Lower leg skin (tissue), 4 donors: Measurements from ENCODE around the gene RAB3GAP2. TPM values are rescaled to one million over a fixed set of nuclear protein-coding genes. Genes with fewer than 3 reads are reported as not detected.

Source experiments
- DNase-seq, 2 donors: peaks; one replicate each; pipeline ENCODE4 v3.0.0-alpha.2; 2019; ENCODE audit warnings: low spot score in 2 of 2
- H3K4me3 ChIP-seq: fragments of 200-600 bp; sonication (generic); 2 replicates; pipeline ENCODE4 v1.5.1; 2017; ENCODE audit warnings: mild to moderate bottlenecking, low read depth; ENCODE audit not compliant: poor library complexity, severe bottlenecking
- POLR2A ChIP-seq, 2 donors: fragments of 450-650 bp; IDR thresholded peaks; one replicate each; pipeline ENCODE4 v1.6.1; 2016 to 2017; ENCODE audit warnings: antibody characterized with exemption in 2 of 2, mild to moderate bottlenecking in 1 of 2, moderate library complexity in 1 of 2
- WGBS, 2 donors: methylation state at CpG; one replicate each; pipeline ENCODE4 v1.1.5; 2018; 5-methylcytosine and 5-hydroxymethylcytosine counted together
- intact Hi-C: fragments of 100-400 bp; cut with DNase I; formaldehyde crosslinking; loops from one replicate; pipeline ENCODE4 v1.15.0; 2023; ENCODE audit warnings: low total_unique reads
- total RNA-seq, 4 donors: library from RNA; depleted of rRNA; stranded (reverse); fragments of >200 nt; gene quantifications; one replicate each; pipeline ENCODE4 v1.1.0, GENCODE V29; 2016
- TF ChIP-seq, protein P1 (sequence below), 3 donors: fragments of 450-650 bp; IDR thresholded peaks; one replicate each; pipeline ENCODE4 v1.5.1; 2016; ENCODE audit warnings: antibody characterized with exemption in 3 of 3, mild to moderate bottlenecking in 3 of 3, moderate library complexity in 2 of 3

Gene RAB3GAP2, protein sequence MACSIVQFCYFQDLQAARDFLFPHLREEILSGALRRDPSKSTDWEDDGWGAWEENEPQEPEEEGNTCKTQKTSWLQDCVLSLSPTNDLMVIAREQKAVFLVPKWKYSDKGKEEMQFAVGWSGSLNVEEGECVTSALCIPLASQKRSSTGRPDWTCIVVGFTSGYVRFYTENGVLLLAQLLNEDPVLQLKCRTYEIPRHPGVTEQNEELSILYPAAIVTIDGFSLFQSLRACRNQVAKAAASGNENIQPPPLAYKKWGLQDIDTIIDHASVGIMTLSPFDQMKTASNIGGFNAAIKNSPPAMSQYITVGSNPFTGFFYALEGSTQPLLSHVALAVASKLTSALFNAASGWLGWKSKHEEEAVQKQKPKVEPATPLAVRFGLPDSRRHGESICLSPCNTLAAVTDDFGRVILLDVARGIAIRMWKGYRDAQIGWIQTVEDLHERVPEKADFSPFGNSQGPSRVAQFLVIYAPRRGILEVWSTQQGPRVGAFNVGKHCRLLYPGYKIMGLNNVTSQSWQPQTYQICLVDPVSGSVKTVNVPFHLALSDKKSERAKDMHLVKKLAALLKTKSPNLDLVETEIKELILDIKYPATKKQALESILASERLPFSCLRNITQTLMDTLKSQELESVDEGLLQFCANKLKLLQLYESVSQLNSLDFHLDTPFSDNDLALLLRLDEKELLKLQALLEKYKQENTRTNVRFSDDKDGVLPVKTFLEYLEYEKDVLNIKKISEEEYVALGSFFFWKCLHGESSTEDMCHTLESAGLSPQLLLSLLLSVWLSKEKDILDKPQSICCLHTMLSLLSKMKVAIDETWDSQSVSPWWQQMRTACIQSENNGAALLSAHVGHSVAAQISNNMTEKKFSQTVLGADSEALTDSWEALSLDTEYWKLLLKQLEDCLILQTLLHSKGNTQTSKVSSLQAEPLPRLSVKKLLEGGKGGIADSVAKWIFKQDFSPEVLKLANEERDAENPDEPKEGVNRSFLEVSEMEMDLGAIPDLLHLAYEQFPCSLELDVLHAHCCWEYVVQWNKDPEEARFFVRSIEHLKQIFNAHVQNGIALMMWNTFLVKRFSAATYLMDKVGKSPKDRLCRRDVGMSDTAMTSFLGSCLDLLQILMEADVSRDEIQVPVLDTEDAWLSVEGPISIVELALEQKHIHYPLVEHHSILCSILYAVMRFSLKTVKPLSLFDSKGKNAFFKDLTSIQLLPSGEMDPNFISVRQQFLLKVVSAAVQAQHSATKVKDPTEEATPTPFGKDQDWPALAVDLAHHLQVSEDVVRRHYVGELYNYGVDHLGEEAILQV (N-terminal part only)
- total RNA-seq, result 10 to 100 TPM; 14.7 to 24.2 (median 19.9) TPM

DNA sequence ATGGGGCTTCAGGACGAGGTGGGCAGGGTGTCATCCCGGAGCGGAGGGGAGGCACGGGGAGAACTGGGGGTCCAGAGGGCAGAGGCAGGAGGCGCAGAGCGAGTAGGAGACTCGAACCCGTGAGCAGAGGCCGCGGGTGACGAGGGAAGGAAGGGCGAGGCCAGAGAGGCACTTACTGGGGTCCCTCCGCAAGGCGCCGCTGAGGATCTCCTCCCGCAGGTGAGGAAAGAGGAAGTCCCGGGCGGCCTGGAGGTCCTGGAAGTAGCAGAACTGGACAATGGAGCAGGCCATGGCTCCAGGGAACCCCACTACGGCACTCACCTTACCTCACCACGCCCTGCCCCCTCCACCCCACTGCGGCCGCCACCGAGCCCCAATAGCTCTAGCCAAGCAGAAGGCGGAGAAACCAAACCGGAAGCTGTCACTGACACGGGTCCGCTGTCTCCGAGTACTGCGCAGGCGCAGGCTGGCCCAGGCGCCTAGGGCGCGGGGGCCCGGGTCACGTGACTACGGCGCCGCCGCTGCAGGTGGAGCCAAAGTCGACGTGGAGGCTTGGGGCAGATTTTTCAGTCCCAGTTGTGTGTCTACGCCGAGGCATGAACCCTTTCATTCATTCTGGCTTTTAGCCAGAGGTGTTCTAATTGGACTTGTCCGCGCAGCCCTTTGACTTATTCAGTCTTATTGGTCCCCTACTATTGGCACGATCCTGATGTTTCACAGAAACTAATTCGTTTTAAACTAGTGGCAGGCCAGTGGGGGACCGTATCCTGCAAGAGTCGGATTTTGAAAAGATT is at the start of gene RAB3GAP2:
Gene RAB3GAP2, minus strand, starts transcription at position 407 of the 794 bp plus-strand sequence. Its CDS starts 116 bp downstream, at position 291.
- intact Hi-C loops, result no loop called here
- peak within 1 kb of the TSS; percentile 86 for H3K4me3 ChIP-seq
- peak; percentile 93 to 99 for DNase-seq
- TF ChIP-seq, protein P1, sequence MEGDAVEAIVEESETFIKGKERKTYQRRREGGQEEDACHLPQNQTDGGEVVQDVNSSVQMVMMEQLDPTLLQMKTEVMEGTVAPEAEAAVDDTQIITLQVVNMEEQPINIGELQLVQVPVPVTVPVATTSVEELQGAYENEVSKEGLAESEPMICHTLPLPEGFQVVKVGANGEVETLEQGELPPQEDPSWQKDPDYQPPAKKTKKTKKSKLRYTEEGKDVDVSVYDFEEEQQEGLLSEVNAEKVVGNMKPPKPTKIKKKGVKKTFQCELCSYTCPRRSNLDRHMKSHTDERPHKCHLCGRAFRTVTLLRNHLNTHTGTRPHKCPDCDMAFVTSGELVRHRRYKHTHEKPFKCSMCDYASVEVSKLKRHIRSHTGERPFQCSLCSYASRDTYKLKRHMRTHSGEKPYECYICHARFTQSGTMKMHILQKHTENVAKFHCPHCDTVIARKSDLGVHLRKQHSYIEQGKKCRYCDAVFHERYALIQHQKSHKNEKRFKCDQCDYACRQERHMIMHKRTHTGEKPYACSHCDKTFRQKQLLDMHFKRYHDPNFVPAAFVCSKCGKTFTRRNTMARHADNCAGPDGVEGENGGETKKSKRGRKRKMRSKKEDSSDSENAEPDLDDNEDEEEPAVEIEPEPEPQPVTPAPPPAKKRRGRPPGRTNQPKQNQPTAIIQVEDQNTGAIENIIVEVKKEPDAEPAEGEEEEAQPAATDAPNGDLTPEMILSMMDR (IDR thresholded peaks at IDR 0.05), result no peak
- TF ChIP-seq POLR2A (IDR thresholded peaks at IDR 0.05), result no peak
- 0 to 1% methylated on average over 46 to 47 of the region's 49 CpGs for WGBS, 2 donors

DNA sequence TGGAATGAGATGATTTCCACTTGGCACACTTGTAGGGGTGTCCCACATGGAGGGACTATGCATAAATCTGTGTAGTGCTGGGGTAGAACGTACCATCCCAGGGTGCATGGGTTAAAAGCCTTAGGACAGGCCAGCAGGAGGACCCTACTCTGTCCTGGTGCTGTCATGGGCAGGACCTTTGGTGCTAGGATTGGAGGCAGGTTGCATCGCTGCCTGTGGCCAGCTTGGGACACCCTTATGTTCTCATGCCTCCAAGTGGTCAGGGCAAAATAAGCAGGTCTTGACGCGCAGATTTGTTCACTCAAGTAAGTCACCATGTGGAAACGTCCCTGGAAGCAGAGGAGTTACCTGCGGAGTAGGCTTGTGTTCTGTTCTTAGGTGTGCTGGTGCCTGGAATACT is 49.5 kb upstream of the RAB3GAP2 start:
- 92 to 94% methylated on average over 5 to 6 of the region's 6 CpGs for WGBS, 2 donors
- intact Hi-C loops, result no loop called here
- no peak overlapping the region for H3K4me3 ChIP-seq
- TF ChIP-seq POLR2A (IDR thresholded peaks at IDR 0.05), result no peak
- TF ChIP-seq, protein P1 (IDR thresholded peaks at IDR 0.05), result no peak
- no peak for DNase-seq

DNA sequence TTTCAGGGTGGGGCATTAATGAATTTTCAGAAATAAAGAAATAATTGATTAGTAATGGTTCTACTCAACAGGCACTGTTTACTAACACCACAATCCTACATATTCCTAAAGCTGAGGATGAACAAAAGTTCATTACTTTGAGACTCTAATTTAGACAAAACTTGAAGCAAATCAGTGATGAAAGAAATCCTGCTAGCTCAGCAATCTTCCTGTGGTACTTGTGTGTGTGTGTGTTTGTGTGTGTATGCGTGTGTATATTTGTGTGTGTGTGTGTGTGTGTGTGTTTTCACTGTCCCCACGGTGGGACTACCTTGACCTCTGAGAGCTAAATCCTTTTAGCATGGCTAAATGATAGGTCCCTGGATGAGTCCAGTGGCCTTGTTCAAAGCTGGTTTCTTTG is 48.5 kb upstream of the RAB3GAP2 start:
- H3K4me3 ChIP-seq, result no peak overlapping the region
- no peak for DNase-seq
- 90 to 96% methylated on average over 2 of the region's 2 CpGs for WGBS, 2 donors
- TF ChIP-seq POLR2A (IDR thresholded peaks at IDR 0.05), result no peak
- TF ChIP-seq, protein P1 (IDR thresholded peaks at IDR 0.05), result no peak
- intact Hi-C loops, result no loop called here

DNA sequence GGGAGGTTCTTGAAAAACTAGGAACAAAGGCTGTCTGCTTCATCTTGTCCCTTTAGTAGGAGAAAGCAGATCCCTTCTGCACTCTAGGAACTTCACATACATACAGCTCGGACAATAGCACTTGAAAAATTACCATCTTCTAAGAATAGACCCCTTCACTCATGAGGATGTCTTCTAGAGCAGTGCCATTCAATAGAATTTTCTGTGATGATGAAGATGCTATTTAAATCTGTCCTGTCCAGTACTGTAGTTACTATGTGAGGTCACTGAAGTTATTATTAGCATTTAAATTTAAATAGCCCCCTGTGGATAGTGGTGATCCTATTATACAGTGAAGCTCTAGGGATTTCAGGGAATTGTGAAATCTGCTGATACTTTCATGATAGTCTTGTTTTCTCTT is 46.4 kb upstream of the RAB3GAP2 start:
- DNase-seq, result no peak
- 83 to 88% methylated on average over 1 of the region's 1 CpG for WGBS, 2 donors
- intact Hi-C loops, result no loop called here
- no peak overlapping the region for H3K4me3 ChIP-seq
- no peak for TF ChIP-seq POLR2A (IDR thresholded peaks at IDR 0.05)
- TF ChIP-seq, protein P1 (IDR thresholded peaks at IDR 0.05), result no peak

DNA sequence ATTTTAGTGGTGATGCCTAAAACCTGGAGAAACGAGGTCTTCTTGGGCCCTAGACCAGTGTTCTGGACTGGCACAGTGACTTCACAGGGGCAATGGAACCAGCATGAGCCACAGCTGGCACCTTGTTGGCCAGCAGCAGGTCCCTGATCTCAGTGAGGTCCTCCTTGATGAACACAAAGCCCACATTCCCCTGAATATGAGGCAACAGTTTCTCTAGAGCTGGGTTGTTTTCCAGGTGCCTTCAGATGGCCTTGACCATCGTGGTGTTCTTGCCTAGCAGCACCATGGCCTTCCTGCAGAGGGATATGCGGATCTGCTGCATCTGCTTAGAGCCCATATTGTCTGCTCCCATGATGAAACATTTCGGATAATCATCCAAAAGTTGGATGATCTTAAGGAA is 44.9 kb upstream of the RAB3GAP2 start:
- TF ChIP-seq POLR2A (IDR thresholded peaks at IDR 0.05), result no peak
- TF ChIP-seq, protein P1 (IDR thresholded peaks at IDR 0.05), result no peak
- 61 to 80% methylated on average over 4 of the region's 4 CpGs for WGBS, 2 donors
- H3K4me3 ChIP-seq, result no peak overlapping the region
- intact Hi-C loops, result no loop called here
- DNase-seq, result no peak
